Hippocampal formation (tissue), 2 donors: ENCODE results near the gene PHYKPL.

ENCODE experiments used
- DNase-seq, 2 donors: peaks; one replicate each; lab custom pipeline; 2025; lab: John Stamatoyannopoulos, UW

Gene PHYKPL

DNA sequence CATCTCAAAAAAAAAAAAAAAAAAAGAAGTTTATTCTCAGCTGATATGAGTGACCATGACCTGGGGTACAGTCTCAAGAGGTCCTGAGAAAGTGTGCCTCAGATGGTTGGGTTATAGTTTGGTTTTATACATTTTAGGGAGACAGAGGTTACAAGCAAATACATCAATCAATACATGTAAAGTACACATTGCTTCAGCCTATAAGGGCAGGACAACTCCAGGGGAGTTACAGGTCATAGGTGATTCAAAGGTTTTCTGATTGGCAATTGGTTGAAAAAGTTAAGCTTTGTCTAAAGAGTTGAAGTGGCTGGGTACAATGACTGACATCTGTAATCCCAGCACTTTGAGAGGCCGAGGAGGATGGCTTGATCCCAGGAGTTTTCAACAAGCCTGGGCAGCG lies 43.2 kb downstream of the PHYKPL start:
- DNase-seq, result no peak

DNA sequence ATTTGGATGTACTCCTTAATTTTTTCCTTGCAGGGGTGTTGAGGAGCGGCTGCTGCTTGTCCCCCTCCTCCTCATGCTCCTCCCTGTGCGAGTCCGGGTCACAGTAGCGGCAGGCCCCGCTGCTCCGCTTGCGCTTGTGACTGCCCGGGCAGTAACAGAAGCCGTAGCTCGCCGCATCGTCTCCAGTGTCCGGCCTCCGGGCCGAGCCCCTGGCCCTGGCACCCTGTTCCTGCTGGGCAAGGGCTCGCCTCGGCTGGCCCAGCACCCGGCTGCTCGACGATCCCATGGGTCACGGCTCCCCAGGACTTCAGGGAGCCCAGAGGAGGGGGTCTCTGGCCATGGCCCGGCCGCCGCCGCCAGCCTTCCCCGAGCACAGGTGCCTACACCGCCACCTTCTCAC lies 45.6 kb downstream of the PHYKPL start, which contains the start of gene GMCL2:
GMCL2 (minus strand) TSS at position 358 of the 400 bp plus-strand sequence; CDS start at position 286, 72 bp downstream.
- DNase-seq, result no peak

DNA sequence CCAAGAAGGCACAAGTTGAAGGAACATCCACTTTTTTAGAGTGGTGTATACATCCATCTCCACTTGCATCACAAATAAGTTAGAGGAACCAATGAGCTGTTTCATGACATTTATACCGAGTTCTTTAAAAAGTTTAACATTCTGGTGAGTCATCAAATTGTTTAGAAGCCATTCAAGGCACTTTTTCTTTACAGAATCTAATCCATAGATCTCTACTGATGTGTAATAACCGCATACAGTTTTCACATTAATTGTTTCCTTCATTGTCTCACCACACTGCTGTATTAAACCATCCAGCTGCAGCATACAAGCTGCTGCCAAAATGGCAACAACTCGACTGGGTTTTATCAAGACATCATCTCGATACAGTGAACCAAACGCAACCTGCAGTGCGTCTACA lies 46.2 kb downstream of the PHYKPL start:
- DNase-seq, result no peak

DNA sequence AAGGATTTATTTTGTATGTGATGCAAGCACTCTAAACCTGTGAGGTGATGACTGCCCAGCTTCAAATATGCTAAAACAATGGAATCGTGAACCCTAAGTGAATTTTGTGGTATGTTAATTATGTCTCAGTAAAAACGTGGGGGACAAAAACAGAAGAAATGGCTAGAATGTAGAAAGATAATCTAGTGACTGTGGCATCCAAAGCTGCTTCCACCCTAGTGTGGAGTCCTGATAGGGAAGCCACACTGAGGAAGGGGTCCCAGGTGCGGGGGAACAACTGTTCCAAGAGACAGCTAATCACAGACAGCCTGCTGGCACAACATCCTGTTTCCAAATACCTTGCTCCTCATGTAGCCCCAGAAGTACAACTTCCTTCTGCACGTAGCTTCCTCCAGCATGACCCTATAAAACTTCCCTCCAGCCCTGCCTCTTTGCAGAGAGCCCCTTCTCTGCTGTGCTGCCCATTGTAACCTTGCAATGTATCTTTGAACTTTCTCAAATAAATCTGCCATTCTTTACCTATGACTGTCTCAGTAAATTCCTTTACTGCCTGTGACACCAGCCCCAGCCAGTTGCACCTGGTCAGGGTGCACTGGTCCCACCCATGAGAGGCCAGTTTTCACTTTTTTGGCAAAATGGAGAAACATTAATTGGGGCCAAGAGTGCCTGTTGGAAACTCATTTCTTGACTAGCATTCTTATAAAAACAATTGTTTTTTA lies 50.3 kb downstream of the PHYKPL start:
- DNase-seq, result no peak

DNA sequence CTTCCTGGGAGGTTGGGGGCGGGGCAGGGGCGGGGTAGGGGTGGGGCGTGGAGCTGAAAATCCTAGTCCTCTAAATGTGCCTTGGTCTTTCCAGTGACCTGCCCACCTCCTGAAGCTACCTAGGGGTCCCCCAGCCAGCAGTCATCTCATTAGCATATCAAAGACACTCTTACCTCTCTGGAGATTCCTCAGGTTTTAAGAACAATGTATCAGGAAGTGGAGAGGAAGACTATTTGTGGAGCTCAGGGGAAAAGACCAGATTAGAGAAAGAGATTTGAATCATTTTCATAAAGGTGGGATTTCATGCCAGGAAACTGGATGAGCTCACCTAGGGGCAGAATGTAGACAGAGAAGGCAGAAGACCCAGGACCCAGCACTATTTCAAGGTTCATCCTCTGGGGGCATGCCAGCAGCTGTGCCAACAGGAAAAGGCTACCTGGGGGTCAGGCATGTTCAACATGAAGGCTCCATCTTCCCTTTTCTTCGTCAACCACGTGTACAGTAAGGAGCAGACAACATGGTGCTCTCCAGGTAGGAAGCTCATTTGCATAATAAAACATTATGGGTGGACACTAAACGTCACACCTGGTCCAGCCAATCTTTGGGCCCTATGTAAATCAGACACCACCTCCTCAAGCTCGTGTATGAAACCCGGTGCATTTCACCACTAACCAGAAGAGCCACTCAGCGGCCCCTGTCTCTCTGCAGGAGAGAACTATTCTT lies 52.3 kb downstream of the PHYKPL start:
- DNase-seq, result no peak

DNA sequence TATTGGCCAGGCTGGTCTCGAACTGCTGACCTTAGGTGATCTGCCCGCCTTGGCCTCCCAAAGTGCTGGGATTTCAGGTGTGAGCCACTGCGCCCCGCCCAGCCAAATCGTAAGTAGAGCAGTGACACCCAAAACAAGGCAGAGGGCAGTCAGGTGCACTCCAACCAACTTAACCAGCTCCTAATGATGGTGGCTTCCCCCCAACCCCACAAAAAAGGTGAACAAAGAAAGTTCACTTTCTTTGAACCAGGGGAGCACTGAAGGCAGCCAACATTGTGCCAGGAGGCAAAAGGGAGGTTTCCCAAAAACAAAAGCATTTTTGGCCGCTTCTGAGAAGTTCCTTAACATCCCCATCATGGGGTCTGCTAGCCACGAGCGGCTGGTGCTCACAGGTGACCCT lies 55.0 kb downstream of the PHYKPL start:
- DNase-seq, result no peak

DNA sequence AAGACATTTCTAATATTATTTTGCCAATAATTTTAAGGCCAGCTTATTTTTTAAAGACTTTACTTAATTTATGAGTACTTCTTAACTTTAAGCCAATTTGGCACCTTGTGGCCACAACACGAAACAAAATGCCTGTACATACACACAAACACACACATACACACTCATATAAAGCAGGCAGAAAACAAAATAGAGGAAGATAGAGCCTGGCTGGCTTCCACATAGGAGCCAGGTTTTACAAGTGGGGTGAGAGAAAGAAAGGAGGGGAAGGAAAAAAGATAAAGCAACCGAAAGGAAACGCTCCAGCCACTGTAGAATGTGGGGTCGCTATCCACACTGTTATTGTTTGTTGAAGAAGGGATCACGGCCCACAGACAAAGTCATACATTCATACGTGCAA lies 55.8 kb downstream of the PHYKPL start:
- DNase-seq, result no peak

DNA sequence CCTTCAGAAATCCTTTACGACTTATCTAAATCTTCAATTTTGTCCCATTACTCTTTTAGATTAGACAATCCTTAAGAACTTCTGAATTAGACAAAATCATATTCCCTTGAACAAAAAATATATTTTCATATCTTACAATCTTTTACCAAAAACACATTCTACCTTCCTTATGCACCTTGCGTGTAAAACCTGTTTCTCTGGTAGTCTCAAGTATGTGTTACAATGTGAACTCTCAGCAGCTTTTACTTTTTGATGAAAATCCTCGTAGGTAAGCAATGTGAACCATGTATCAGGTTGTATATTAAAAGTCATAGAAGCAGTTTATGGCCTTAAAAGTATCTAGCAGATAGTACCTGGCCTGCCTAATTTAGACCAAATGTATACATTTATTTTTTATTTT lies 58.1 kb downstream of the PHYKPL start:
- no peak for DNase-seq

DNA sequence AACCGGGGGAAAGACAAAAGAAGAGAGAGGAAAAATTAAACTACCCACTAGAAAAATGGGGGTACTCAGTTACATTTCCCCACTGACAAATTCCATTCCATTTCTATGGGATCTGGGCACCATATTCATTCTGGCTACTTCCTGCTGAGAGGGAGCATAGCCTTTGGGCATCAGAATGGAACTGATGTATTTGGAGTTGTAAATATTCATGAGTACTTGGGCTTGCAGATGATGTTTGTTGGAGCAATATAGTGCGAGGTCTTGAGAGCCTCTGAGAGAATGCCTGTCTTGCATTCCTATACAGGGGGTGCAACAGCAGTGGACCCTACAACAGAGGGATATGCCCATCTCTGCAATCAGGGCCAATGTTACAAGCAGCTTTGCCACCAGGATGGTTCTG lies 62.1 kb downstream of the PHYKPL start:
- no peak for DNase-seq

DNA sequence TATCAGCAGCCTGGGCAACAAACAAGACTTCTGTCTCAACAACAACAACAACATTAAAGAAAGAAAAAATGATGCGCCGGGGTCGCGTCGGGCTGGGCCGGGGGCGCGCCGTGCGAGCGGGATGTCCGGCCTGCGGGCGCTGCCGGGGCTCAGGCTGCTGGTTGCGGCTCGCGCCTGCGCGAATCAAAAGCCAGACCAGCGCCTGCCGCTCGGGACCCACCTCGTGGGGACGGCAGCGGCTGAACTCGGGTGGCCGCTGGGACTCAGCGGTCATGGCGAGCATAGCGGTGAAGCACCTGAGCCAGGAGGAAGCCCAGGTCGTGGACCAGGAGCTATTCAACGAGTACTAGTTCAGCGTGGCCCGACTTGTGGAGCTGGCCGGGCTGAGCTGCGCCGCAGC lies 67.0 kb downstream of the PHYKPL start:
- no peak for DNase-seq

DNA sequence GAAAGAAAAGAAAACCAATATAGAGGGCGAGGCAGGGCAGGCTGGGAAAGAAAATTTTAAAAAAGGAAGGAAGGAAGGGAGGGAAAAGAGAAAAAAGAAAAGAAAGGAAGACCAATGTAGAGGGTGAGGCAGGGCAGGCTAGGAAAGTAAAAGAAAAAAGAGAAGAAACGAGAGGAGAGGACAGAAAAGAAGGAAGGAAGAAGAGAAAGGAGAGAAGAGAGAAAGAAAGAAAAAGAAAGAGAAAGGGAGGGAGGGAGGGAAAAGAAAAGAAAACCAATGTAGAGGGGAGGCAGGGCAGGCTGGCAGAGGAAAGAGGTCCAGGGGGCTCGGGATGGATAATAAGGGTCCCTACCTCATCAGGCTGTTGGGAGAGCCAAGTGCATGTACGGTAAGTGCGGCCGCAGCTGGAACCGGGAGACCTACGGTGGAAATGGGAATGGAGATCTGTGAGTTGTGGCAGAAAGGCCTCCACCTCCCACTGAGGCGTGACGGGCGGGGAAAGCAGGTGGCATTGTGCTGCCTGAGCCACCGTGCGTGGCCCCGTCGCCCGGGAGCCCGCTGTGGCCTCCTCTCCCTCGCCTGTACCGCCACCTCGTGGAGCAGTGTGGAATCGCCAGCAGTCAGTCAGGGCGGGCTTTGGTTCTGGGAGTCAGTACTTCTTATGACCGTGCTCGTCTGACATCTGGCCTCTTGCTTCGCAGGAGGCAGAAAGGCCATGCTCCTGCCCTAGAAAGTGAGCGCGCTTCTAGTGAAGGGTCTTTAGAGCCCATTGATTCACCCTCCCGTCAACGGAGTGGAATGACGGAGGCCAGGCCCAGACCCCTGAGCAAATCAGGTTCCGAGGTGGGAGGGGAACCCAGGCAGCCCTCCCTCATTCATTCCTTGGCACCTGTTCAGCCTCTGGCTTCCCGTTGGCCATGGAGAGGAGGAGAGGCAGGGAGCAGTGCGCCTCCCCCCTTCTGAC lies 68.5 kb downstream of the PHYKPL start:
- peak; percentile 63 to 68 for DNase-seq

DNA sequence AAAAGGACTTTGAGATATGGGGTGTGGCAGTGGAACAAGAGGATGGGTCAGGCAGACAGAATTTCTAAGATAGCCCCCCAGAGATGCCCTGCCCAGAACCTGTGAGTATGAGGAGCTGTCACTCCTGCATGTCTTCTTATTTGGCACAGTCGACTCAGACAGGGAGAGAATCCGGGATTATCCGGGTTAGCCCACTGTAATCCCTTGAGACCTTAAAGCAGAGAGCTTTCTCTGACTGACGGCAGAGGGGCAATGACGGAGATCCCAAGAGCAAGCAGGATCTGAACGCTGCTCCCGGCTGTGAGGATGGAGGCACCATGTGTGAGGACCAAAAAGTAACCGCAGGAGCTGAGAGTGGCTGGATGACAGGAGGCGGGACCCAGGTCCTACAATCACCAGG lies 70.1 kb downstream of the PHYKPL start:
- no peak for DNase-seq

DNA sequence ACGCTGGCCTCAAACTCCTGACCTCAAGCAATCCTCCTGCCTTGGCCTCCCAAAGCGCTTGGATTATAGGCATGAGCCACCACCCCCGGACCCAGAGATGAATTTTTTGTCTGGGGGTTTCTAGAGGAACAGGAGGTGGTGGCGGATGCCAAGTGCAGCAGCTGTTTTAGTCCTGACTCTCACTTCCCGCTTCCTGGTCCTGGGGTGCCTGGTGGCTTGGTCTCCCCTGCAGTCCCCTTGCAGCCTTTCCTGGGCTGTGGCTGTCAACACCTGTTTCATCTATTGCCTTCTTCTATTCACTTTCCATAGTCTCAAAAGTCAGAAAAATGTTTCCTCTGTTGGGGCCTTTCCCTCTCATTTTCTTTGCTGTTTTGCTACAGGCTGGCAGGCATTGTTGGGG lies 72.4 kb downstream of the PHYKPL start:
- DNase-seq, result no peak
